BE2C (cell line): ENCODE results near the gene KCNIP4.

Source experiments
- DNase-seq: peaks from one replicate; pipeline ENCODE4 v3.0.0-alpha.2; 2020
- H3K27me3 ChIP-seq: fragments of 250-450 bp; sonication (Bioruptor Pico); 2 replicates; pipeline ENCODE4 v1.5.1; 2020; ENCODE audit warnings: mild to moderate bottlenecking
- H3K36me3 ChIP-seq: fragments of 250-450 bp; sonication (Bioruptor Pico); 2 replicates; pipeline ENCODE4 v1.5.1; 2020; ENCODE audit warnings: mild to moderate bottlenecking
- H3K4me1 ChIP-seq: fragments of 250-450 bp; sonication (Bioruptor Pico); 2 replicates; pipeline ENCODE4 v1.5.1; 2020
- H3K4me3 ChIP-seq: 2 replicates; pipeline ENCODE4 v1.5.1; 2011; ENCODE audit warnings: low read depth, low read length
- H3K9me3 ChIP-seq: fragments of 250-450 bp; sonication (Bioruptor Pico); 2 replicates; pipeline ENCODE4 v1.5.1; 2020
- TF ChIP-seq, protein P1 (sequence below): IDR thresholded peaks from 2 replicates; pipeline ENCODE4 v1.5.1; 2012; ENCODE audit warnings: mild to moderate bottlenecking, low read depth, low read length

The KCNIP4 gene

DNA sequence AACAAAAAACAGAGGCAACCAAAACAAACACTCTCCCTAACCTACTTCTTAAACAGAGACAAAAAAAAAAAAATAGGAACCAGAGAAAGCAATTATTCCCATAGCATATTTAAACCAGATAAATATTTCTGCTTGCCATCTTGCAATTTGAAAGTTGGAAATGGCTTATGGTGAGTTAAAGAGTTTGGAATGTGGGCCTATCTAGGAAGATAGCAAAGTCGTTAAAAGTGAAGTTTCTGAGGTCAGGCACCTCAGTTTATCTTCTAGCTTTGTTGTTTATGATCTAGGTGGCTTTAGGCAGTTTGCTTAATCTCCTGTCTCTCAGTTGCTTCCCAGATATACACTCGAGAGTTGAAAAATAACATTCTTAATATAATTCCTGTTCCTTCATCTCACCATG lies 284.2 kb downstream of the KCNIP4 start:
- DNase-seq: no peak
- H3K36me3 ChIP-seq: peaks cover 68% of the 10 kb centered on the region
- no peak overlapping the region for H3K4me3 ChIP-seq
- H3K4me1 ChIP-seq: no peaks in the 10 kb centered on the region; the same call in 1 of the 2 replicates
- H3K27me3 ChIP-seq: no peaks in the 10 kb centered on the region
- no peaks in the 10 kb centered on the region for H3K9me3 ChIP-seq
- TF ChIP-seq, protein P1, sequence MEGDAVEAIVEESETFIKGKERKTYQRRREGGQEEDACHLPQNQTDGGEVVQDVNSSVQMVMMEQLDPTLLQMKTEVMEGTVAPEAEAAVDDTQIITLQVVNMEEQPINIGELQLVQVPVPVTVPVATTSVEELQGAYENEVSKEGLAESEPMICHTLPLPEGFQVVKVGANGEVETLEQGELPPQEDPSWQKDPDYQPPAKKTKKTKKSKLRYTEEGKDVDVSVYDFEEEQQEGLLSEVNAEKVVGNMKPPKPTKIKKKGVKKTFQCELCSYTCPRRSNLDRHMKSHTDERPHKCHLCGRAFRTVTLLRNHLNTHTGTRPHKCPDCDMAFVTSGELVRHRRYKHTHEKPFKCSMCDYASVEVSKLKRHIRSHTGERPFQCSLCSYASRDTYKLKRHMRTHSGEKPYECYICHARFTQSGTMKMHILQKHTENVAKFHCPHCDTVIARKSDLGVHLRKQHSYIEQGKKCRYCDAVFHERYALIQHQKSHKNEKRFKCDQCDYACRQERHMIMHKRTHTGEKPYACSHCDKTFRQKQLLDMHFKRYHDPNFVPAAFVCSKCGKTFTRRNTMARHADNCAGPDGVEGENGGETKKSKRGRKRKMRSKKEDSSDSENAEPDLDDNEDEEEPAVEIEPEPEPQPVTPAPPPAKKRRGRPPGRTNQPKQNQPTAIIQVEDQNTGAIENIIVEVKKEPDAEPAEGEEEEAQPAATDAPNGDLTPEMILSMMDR: no peak

DNA sequence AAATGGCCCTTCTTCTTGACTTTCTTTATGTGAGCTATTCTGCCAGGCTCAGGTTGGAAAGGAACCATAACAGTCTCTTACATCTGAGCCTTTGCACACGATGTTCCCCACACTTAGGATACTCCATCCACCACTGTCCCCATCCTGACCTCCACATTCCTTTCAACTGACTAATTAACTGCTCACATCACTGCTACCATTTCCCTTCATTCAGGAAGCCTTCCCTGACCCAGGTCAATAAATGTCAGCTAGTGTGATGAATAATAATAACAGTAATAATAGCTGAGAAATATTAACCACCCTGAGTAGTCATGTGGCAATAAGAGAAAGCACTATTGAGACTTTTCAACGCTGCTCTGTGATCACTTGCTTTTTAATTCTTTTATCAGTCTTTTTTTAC lies 291.7 kb downstream of the KCNIP4 start:
- H3K4me1 ChIP-seq: peaks cover 34% of the 10 kb centered on the region
- peaks cover 52% of the 10 kb centered on the region for H3K36me3 ChIP-seq
- no peaks in the 10 kb centered on the region for H3K27me3 ChIP-seq
- TF ChIP-seq, protein P1: no peak
- no peak for DNase-seq
- no peaks in the 10 kb centered on the region for H3K9me3 ChIP-seq
- no peak overlapping the region for H3K4me3 ChIP-seq

DNA sequence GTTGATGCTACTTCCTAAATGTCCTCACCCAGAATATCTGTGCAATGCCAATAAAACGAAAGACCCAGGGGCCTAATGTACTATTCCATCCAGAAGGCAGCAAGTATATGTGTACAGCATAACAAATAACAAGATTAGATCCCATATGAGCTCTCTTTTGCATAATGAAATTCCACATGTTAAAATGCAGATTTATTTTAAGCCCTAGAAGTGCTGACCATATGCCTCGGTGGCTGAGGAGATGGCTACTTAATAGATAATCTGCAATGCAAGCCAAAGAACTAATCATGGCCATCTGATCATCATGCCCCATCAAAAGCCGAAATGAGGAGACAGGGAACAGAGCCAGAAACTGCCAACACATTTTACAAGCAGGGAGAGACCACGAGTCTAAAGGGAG lies 293.5 kb downstream of the KCNIP4 start:
- Histone ChIP-seq H3K4me3 (no peak overlapping the region), H3K4me1 (peaks cover 43% of the 10 kb centered on the region), H3K36me3 (peaks cover 48% of the 10 kb centered on the region), H3K27me3 (no peaks in the 10 kb centered on the region), H3K9me3 (no peaks in the 10 kb centered on the region)
- TF ChIP-seq, protein P1: no peak
- DNase-seq: no peak

DNA sequence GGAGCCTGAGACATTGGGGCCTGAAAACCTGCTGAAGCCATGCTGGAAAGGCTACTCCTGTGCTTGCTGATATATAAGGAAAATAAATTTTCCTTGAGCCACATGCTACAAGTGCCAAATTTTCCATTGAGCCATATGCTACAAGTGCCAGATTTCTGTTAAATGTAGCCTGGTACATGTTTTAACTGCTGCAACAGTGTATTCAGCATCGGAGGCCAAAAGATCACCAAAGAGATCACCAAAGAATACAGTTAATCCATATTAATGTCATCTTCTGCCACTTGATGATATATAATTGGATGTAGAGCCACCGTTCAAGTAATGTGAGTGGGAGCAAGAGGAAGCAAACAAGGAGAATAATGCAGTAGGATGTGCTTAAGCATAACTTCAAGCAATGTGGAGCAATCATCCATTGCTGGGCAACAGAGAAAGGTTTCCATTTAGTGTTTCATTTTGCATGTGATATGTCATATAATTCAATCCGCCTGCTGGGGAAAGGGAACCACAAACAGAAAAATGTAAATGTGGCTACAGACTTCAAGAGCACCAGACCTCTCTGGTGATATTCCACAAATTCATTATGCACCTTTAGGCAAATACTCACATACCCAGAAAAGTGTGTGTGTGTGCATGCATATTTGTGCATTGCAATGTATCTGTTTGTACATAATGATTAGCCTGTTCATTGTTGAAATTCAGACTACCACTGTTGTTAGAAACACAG lies 295.9 kb downstream of the KCNIP4 start:
- H3K4me3 ChIP-seq: no peak overlapping the region
- TF ChIP-seq, protein P1: no peak

DNA sequence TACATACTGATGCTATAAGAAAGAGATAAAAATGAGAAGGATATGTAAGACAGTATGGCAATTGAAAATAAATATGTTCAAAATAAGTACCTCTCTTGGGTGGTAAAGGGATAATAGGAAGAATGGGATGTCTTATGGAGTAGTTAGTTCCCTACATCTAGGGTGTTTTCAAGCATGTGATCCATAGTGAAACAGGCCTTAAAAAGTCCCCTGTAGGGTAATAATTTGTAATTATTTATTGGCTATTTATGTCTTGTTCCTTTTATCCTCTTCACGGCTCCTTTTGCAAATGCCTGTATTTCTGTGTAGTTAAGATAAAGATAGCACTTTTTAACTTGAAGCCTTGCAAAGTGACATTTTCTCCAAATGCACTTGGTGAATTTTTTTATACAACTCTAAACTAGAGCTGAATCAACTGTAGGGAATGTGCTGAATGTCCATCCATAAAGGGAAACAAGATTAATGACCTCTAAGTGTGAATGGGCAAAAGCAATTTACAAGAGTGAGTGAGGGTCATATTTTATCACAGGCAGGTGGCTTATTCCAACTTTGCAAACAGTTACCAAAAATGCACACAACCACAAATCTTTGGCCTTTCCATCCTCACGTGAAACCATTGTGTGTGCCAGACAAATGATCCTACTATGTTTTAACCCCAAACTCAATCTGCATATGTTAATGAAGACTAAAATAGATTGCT lies 299.0 kb downstream of the KCNIP4 start:
- TF ChIP-seq, protein P1: no peak
- Histone ChIP-seq H3K27me3 (no peaks in the 10 kb centered on the region), H3K36me3 (peaks cover 29% of the 10 kb centered on the region), H3K4me3 (no peak overlapping the region), H3K9me3 (no peaks in the 10 kb centered on the region), H3K4me1 (peaks cover 42% of the 10 kb centered on the region)
- no peak for DNase-seq

More for the DNA sequence above, 295.9 kb downstream of the KCNIP4 start:
- Histone ChIP-seq H3K4me1 (peaks cover 49% of the 10 kb centered on the region), H3K36me3 (peaks cover 40% of the 10 kb centered on the region), H3K27me3 (no peaks in the 10 kb centered on the region), H3K9me3 (no peaks in the 10 kb centered on the region)
- DNase-seq: no peak

DNA sequence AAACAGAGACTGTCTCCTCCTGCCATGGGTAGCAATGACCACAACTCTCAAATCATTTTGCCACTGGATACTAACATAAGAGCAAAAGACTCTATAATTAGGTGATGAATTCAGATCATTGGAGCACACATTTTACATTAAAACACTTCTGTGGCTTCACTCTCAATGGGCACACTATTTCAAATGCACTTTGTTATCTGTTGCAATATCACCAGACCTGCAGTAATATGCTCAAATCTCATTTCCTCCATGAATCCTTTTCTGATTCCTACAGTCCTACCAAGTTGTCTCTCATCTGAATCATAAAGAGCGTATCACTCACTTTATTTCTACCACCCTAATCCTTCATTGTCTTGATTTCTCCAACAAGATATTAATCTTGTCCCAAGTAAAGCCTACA lies 302.8 kb downstream of the KCNIP4 start:
- Histone ChIP-seq H3K9me3 (no peaks in the 10 kb centered on the region), H3K4me1 (peaks cover 22% of the 10 kb centered on the region), H3K4me3 (no peak overlapping the region), H3K36me3 (peaks cover 42% of the 10 kb centered on the region), H3K27me3 (no peaks in the 10 kb centered on the region)
- DNase-seq: no peak
- TF ChIP-seq, protein P1: no peak
